Right lobe of liver (tissue), 6 donors: ENCODE measurements around the gene KREMEN1. TPM values are rescaled to one million over a fixed set of nuclear protein-coding genes. Genes with fewer than 3 reads are reported as not detected.
"Not testable (repeated sequence)": the region's sequence is repeated elsewhere in the genome, so short reads cannot be mapped to it uniquely, and the experiment has no call there.

Experiments used
- ATAC-seq, 4 donors: fragments of 200-7000 bp; cut with Tn5 transposase; one replicate each; pipeline ENCODE4 v1.9.1; 2020; ENCODE audit warnings: mild to moderate bottlenecking in 4 of 4, moderate library complexity in 4 of 4
- DNase-seq, 3 donors: peaks; one replicate each; pipeline ENCODE4 v3.0.0-alpha.2; 2020
- H3K27ac ChIP-seq, 3 donors: fragments of 200-600 bp; one replicate each; pipeline ENCODE4 v1.8.0; 2022
- H3K27me3 ChIP-seq, 2 donors: fragments of 200-600 bp; one replicate each; pipeline ENCODE4 v1.8.0; 2022
- H3K36me3 ChIP-seq, 4 donors: fragments of 200-600 bp; sonication (generic) in 1 of 4; one replicate each; pipeline versions ENCODE4 v1.5.1 to v1.8.0; 2017 to 2022; ENCODE audit warnings: control low read depth in 1 of 4
- H3K4me1 ChIP-seq, 4 donors: fragments of 200-600 bp; sonication (generic) in 1 of 4; one replicate each; pipeline versions ENCODE4 v1.5.1 to v1.8.0; 2017 to 2022; ENCODE audit warnings: control low read depth in 1 of 4
- H3K4me3 ChIP-seq, 3 donors: fragments of 200-600 bp; one replicate each; pipeline ENCODE4 v1.8.0; 2022
- H3K9me3 ChIP-seq, 4 donors: fragments of 200-600 bp; sonication (generic) in 1 of 4; one replicate each; pipeline versions ENCODE4 v1.5.1 to v1.8.0; 2017 to 2022; ENCODE audit warnings: control low read depth in 1 of 4
- POLR2A ChIP-seq: fragments of 450-650 bp; IDR thresholded peaks from one replicate; pipeline ENCODE4 v1.6.1; 2017; ENCODE audit warnings: antibody characterized with exemption, mild to moderate bottlenecking
- WGBS: methylation state at CpG from one replicate; pipeline ENCODE4 v1.1.6; 2018; ENCODE audit warnings: low coverage, low lambda C conversion rate; ENCODE audit not compliant: insufficient coverage; ENCODE audit errors: missing lambda C conversion rate; 5-methylcytosine and 5-hydroxymethylcytosine counted together
- intact Hi-C, 2 donors: fragments of 100-400 bp; cut with DNase I; formaldehyde crosslinking; loops; one replicate each; pipeline versions ENCODE4 v1.11.2 to v1.14.1; 2022
- total RNA-seq, 6 experiments: library from RNA; depleted of rRNA in 2 of 6; stranded (reverse); fragments of >200 nt in 2 of 6; fragmentation: NEBNext Ultra II Directional in 3 of 6; extraction: Animal tissue kit (Norgen Biotek cat#: 25700) in 3 of 6; gene quantifications; one replicate each; pipeline versions ENCODE4 v1.1.0 to v1.2.4, GENCODE V29; 2016 to 2023
- TF ChIP-seq, protein P1 (sequence below), 4 donors: fragments of 200-600 bp in 3 of 4; fragments of 450-650 bp in 1 of 4; IDR thresholded peaks; one replicate each; pipeline versions ENCODE4 v1.5.1 to v1.8.0; 2016 to 2022; ENCODE audit warnings: antibody characterized with exemption in 4 of 4, mild to moderate bottlenecking in 2 of 4
- donor health status: DM: no; HTN: yes; CAD: no.
- donor health status: DM: no; HTN: no; CAD: no.
- donor health status: DM: no; HTN: no; CAD: no.
- donor health status: DM: no; HTN: yes; CAD: no.
- donor health status: DM: no; HTN: yes; CAD: no.

Gene KREMEN1
- total RNA-seq, 6 experiments from 2014 or later = 1.7 to 6.7 (median 3.0) TPM

DNA sequence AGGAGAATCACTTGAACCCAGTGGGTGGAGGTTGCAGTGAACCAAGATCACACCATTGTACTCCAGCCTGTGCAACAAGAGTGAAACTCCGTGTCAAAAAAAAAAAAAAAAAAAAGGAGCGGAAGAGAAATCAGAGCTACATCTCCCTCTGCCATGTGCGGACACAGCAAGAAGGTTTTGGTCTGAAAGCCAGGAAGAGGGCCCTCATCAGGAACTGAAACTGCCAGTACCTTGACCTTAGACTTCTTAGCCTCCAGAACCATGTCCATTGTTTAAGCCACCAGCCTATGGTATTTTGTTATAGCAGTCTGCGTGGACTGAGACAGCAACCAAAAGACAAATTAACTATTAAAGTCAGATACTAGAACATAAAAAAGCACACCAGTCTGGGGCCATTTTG lies 41.6 kb downstream of the KREMEN1 start:
- WGBS = 100% methylated on average over 2 of the region's 4 CpGs
- ATAC-seq = peak in 1 of 4 donors; percentile 60
- TF ChIP-seq POLR2A = no peak
- TF ChIP-seq, protein P1, sequence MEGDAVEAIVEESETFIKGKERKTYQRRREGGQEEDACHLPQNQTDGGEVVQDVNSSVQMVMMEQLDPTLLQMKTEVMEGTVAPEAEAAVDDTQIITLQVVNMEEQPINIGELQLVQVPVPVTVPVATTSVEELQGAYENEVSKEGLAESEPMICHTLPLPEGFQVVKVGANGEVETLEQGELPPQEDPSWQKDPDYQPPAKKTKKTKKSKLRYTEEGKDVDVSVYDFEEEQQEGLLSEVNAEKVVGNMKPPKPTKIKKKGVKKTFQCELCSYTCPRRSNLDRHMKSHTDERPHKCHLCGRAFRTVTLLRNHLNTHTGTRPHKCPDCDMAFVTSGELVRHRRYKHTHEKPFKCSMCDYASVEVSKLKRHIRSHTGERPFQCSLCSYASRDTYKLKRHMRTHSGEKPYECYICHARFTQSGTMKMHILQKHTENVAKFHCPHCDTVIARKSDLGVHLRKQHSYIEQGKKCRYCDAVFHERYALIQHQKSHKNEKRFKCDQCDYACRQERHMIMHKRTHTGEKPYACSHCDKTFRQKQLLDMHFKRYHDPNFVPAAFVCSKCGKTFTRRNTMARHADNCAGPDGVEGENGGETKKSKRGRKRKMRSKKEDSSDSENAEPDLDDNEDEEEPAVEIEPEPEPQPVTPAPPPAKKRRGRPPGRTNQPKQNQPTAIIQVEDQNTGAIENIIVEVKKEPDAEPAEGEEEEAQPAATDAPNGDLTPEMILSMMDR (IDR thresholded peaks at IDR 0.05) = no peak

DNA sequence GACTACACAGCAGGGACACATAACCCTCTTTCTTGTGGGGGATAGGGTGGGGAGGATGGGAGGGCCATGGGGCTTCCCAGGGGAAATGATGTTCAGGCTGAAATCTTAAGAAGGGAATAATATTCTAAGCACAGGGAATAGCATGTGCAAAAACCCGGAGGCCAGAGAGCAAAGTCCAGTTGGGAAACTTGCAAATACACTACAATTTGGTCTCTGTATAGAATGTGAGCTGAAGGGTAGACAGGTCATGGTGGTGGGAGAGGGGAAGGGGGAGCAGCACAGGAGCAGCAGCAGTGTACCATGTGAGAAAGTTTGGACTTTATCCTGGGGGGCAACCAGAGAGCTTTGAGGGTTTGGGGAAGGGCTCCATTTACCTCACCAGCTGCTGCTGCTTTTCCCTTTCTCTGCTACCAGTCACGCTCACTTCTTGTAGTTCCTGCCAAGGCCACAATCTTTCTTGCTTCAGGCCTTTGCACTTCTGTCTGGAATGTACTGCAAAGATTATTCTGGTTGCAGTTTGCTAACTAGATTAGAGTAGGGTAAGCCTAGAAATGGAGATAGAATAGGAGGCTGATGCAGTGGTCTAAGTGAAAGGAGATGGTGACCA lies 43.0 kb downstream of the KREMEN1 start:
- WGBS = 71% methylated on average over 2 of the region's 2 CpGs
- ATAC-seq = peak in 2 of 4 donors; percentile 33 to 57
- no peak for TF ChIP-seq POLR2A
- TF ChIP-seq, protein P1 (IDR thresholded peaks at IDR 0.05) = no peak

More for the DNA sequence above, 41.6 kb downstream of the KREMEN1 start:
- no peak overlapping the region for H3K4me3 ChIP-seq
- no peaks in the 10 kb centered on the region for H3K4me1 ChIP-seq
- intact Hi-C loops = no loop called here
- H3K36me3 ChIP-seq = no peaks in the 10 kb centered on the region
- no peak overlapping the region for H3K27ac ChIP-seq
- H3K27me3 ChIP-seq = no peaks in the 10 kb centered on the region
- no peaks in the 10 kb centered on the region for H3K9me3 ChIP-seq
- DNase-seq = no peak

DNA sequence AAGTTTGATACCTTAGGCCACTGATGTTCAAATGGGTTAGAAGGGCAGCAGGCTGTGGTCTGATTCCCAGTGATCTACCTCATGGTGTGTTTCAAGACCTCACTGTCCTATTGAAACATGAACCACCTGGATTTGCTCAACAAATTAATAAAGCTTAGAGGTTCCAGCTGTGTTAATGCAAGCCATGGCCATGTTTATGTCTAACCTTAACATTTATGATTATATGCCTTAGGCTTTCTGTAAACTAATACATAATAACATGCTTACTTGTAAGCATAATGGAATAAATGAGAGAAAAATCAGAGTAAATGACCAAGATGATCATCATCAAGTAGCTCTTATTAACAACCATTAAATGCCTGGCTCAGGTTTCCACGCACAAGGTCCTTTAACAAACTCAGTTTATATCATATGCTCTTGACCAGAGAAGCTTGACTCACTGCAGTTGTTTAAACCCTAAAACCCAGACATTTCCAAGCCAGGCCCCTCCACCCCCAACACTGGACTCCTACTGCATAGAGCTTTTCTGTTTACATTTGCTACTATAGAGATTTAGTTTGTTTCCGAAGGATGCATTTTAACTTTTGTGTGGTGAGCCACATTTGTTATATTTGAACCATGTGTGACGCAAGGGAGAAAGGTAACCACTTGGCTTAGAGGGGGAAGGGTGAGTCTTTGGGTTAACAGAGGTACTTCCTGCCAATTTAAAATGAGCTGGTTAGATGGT lies 43.7 kb downstream of the KREMEN1 start:
- Histone ChIP-seq H3K36me3 (no peaks in the 10 kb centered on the region), H3K27me3 (no peaks in the 10 kb centered on the region), H3K4me1 (peaks cover 0 to 9% (median 0%) of the 10 kb centered on the region in 4 donors), H3K4me3 (no peak overlapping the region), H3K9me3 (no peaks in the 10 kb centered on the region), H3K27ac (no peak overlapping the region)
- intact Hi-C loops = no loop called here
- 83% methylated on average over 3 of the region's 3 CpGs for WGBS
- no peak for DNase-seq
- no peak for TF ChIP-seq POLR2A
- TF ChIP-seq, protein P1 (IDR thresholded peaks at IDR 0.05) = no peak
- no peak for ATAC-seq

More for the DNA sequence above, 43.0 kb downstream of the KREMEN1 start:
- H3K4me3 ChIP-seq = no peak overlapping the region
- no peak overlapping the region for H3K27ac ChIP-seq
- intact Hi-C loops = no loop called here
- DNase-seq = no peak
- no peaks in the 10 kb centered on the region for H3K9me3 ChIP-seq
- H3K36me3 ChIP-seq = no peaks in the 10 kb centered on the region
- H3K4me1 ChIP-seq = peaks cover 0 to 2% (median 0%) of the 10 kb centered on the region in 4 donors
- no peaks in the 10 kb centered on the region for H3K27me3 ChIP-seq

DNA sequence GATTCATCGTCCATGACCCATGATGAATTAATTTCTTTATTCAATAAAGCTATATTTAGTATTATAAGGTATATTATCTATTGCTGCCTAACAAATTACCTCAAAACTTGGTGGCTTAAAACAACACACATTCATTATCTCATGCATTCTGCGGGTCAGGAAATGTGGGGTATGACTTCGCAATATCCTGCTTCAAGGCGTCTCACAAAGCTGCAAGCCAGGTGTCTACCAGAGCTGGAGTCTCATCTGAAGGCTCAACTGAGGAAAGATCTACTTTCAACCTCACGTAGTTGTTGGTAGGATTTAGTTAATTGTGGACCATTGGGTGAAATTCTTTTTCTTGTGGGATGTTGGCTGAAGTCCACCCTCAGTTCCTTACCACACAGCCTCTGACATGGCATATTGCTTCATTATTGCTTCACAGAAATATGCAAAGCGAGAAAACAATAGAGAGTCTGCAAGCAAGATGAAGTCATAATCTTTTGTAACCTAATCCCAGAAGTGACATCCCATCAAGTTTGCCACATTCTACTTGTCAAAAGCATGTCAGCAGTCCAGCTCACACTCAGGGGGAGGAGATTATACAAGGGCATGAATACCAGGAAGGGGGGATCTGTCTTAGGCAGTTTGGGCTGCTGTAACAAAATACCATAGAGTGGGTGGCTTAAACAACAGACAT lies 45.1 kb downstream of the KREMEN1 start:
- ATAC-seq = peak in 3 of 4 donors; percentile 28 to 35 (median 29)
- Histone ChIP-seq H3K27ac (no peak overlapping the region), H3K27me3 (no peaks in the 10 kb centered on the region), H3K36me3 (peaks cover 0 to 3% (median 0%) of the 10 kb centered on the region in 4 donors), H3K4me3 (no peak overlapping the region), H3K4me1 (peaks cover 0 to 10% (median 0%) of the 10 kb centered on the region in 4 donors), H3K9me3 (no peaks in the 10 kb centered on the region)
- no peak for TF ChIP-seq POLR2A
- TF ChIP-seq, protein P1 (IDR thresholded peaks at IDR 0.05) = no peak
- 77% methylated on average over 5 of the region's 6 CpGs for WGBS
- intact Hi-C loops = no loop called here
- no peak for DNase-seq

DNA sequence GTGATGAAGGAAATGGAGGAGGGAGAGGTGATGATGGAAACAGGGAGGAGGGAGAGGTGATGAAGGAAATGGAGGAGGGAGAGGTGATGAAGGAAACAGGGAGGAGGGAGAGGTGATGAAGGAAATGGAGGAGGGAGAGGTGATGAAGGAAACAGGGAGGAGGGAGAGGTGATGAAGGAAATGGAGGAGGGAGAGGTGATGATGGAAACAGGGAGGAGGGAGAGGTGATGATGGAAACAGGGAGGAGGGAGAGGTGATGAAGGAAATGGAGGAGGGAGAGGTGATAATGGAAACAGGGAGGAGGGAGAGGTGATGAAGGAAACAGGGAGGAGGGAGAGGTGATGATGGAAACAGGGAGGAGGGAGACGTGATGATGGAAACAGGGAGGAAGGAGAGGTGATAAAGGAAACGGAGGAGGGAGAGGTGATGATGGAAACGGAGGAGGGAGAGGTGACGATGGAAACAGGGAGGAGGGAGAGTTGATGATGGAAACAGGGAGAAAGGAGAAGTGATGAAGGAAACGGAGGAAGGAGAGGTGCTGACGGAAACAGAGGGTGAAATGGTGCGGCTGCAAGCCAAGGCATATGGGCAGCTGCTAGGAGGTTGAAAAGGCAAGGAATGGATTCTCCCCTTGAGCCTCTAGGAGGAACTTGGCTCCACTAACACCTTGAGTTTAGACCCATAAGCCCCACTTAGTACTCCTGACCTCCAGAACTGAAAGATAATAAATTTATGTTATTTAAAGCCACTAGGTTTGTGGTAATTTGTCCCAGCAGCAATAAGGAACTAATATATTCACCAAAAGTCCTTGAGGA lies 47.5 kb downstream of the KREMEN1 start:
- DNase-seq, H3K36me3 ChIP-seq, ATAC-seq, H3K27me3 ChIP-seq, H3K4me3 ChIP-seq, H3K9me3 ChIP-seq, intact Hi-C loops: not testable (repeated sequence)
- H3K27ac ChIP-seq = peak overlapping the region in 1 of 3 donors; percentile 9
- WGBS = 100% methylated on average over 2 of the region's 7 CpGs
- H3K4me1 ChIP-seq = peaks cover 0 to 10% (median 0%) of the 10 kb centered on the region in 4 donors
